ENCODE results near the gene HSPD1. TPM values are rescaled to one million over a fixed set of nuclear protein-coding genes. Genes with fewer than 3 reads are reported as not detected.

HSPD1 gene
- total RNA-seq, 1 donor from 2014 or later, result 539 TPM

DNA sequence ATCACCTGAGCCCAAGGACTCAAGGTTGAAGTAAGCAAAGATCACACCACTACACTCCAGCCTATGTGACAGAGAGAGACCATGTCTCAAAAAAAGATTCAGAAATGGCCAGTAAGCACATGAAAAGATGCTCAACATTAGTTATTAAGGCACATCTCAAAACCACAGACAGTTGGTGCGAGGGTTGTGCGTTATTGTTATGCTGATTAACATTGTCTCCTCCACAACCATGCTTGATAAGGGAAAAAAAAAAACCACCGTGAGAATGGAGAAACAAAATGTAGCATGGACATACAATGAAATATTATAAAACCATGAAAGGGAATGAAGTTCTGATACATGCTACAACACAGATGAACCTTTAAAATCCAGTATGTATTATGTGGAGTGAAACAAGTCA is 43.6 kb upstream of the HSPD1 start:
- H3K4me3 ChIP-seq, result no peak overlapping the region
- H3F3A ChIP-seq (ENCODE audit: low read depth), result peaks cover 4% of the 10 kb centered on the region
- H3K36me3 ChIP-seq, result peaks cover 16% of the 10 kb centered on the region
- no peaks in the 10 kb centered on the region for H3K9me3 ChIP-seq (ENCODE audit: low read depth)
- H3K9ac ChIP-seq, result no peak overlapping the region
- TF ChIP-seq EZH2 (IDR thresholded peaks at IDR 0.05) (no peak), EZH2phosphoT487 (IDR thresholded peaks at IDR 0.05) (no peak)
- TF ChIP-seq, protein P1, sequence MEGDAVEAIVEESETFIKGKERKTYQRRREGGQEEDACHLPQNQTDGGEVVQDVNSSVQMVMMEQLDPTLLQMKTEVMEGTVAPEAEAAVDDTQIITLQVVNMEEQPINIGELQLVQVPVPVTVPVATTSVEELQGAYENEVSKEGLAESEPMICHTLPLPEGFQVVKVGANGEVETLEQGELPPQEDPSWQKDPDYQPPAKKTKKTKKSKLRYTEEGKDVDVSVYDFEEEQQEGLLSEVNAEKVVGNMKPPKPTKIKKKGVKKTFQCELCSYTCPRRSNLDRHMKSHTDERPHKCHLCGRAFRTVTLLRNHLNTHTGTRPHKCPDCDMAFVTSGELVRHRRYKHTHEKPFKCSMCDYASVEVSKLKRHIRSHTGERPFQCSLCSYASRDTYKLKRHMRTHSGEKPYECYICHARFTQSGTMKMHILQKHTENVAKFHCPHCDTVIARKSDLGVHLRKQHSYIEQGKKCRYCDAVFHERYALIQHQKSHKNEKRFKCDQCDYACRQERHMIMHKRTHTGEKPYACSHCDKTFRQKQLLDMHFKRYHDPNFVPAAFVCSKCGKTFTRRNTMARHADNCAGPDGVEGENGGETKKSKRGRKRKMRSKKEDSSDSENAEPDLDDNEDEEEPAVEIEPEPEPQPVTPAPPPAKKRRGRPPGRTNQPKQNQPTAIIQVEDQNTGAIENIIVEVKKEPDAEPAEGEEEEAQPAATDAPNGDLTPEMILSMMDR (IDR thresholded peaks at IDR 0.05), result no peak
- peaks cover 36% of the 10 kb centered on the region for H3K36me3 Mint-ChIP-seq
- H3K4me1 Mint-ChIP-seq, result no peaks in the 10 kb centered on the region
- H3K27ac Mint-ChIP-seq, result no peak overlapping the region
- no peaks in the 10 kb centered on the region for H3K27me3 Mint-ChIP-seq (ENCODE audit: insufficient read depth, low read depth)
- no peaks in the 10 kb centered on the region for H4K20me1 ChIP-seq (ENCODE audit: low read depth)
- H2AFZ ChIP-seq (replicated peaks), result no peak overlapping the region
- H3K9me3 Mint-ChIP-seq, result no peaks in the 10 kb centered on the region
- no peak overlapping the region for H3K4me3 Mint-ChIP-seq
- DNase-seq (ENCODE audit: low spot score), result no peak
- H3K27me3 ChIP-seq, result no peaks in the 10 kb centered on the region
- no peak overlapping the region for H3K27ac ChIP-seq
- H3K79me2 ChIP-seq (ENCODE audit: low read depth), result peaks cover 34% of the 10 kb centered on the region
- H3K4me2 ChIP-seq, result no peak overlapping the region
- no peaks in the 10 kb centered on the region for H3K4me1 ChIP-seq

DNA sequence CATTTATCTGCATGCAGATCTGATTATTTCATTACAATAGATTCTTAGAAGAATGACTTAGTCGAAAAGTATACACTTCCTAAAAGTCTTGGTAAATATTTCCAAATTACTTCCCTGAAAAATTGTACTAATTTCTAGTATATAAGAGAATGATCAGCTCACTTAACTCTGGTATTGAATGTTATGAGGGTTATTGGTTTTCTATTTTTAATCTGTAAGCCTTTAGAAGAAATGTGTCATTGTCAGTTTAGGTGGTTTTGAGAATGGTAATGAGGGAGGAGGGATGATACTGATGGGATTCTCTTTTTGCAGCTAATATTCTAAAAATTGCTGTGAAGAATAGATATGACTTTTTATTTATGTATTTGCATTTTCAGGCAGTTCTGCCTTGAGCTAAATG is 40.1 kb upstream of the HSPD1 start:
- no peak for DNase-seq (ENCODE audit: low spot score)
- Histone ChIP-seq H2AFZ (replicated peaks) (no peak overlapping the region), H3K4me2 (no peak overlapping the region), H3K79me2 (ENCODE audit: low read depth) (peaks cover 56% of the 10 kb centered on the region), H3K27me3 (no peaks in the 10 kb centered on the region), H3K36me3 (peaks cover 17% of the 10 kb centered on the region), H3K9me3 (ENCODE audit: low read depth) (no peaks in the 10 kb centered on the region), H3K4me1 (no peaks in the 10 kb centered on the region), H3K9ac (no peak overlapping the region), H3K4me3 (no peak overlapping the region), H3F3A (ENCODE audit: low read depth) (peaks cover 10% of the 10 kb centered on the region), H4K20me1 (ENCODE audit: low read depth) (peaks cover 2% of the 10 kb centered on the region), H3K27ac (no peak overlapping the region)
- Mint-ChIP-seq H3K36me3 (peaks cover 40% of the 10 kb centered on the region), H3K9me3 (no peaks in the 10 kb centered on the region), H3K27me3 (ENCODE audit: insufficient read depth, low read depth) (no peaks in the 10 kb centered on the region), H3K4me3 (no peak overlapping the region), H3K4me1 (no peaks in the 10 kb centered on the region), H3K27ac (no peak overlapping the region)
- no peak for TF ChIP-seq EZH2phosphoT487 (IDR thresholded peaks at IDR 0.05)
- no peak for TF ChIP-seq EZH2 (IDR thresholded peaks at IDR 0.05)
- TF ChIP-seq, protein P1 (IDR thresholded peaks at IDR 0.05), result no peak

DNA sequence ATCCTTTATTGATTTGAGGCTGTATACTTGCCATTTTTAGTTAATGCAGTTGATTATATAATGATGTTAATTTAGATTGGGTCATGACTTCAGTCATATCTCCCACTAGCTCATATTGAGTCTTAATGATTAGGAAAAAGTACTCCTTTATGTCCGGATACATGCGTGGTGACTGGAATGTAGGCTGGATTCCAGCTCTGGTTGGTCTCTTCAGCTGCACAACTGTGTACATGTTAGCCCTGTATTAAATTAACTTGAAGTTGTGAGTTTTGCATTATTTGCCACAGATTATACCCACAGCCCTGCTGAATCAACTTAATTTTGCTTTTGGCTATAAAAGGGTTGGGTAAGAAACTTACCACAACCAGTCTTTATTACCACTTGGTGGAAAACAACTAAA is 38.8 kb upstream of the HSPD1 start:
- Histone ChIP-seq H3K4me2 (no peak overlapping the region), H3K9me3 (ENCODE audit: low read depth) (no peaks in the 10 kb centered on the region), H3F3A (ENCODE audit: low read depth) (peaks cover 10% of the 10 kb centered on the region), H3K36me3 (peaks cover 17% of the 10 kb centered on the region), H3K27me3 (no peaks in the 10 kb centered on the region), H3K4me1 (no peaks in the 10 kb centered on the region), H2AFZ (replicated peaks) (no peak overlapping the region), H3K9ac (no peak overlapping the region), H3K79me2 (ENCODE audit: low read depth) (peaks cover 68% of the 10 kb centered on the region), H3K4me3 (no peak overlapping the region), H4K20me1 (ENCODE audit: low read depth) (peaks cover 13% of the 10 kb centered on the region), H3K27ac (no peak overlapping the region)
- no peaks in the 10 kb centered on the region for H3K4me1 Mint-ChIP-seq
- peaks cover 42% of the 10 kb centered on the region for H3K36me3 Mint-ChIP-seq
- TF ChIP-seq EZH2phosphoT487 (IDR thresholded peaks at IDR 0.05), result no peak
- TF ChIP-seq, protein P1 (IDR thresholded peaks at IDR 0.05), result no peak
- no peak for TF ChIP-seq EZH2 (IDR thresholded peaks at IDR 0.05)
- H3K4me3 Mint-ChIP-seq, result no peak overlapping the region
- DNase-seq (ENCODE audit: low spot score), result no peak
- H3K27ac Mint-ChIP-seq, result no peak overlapping the region
- no peaks in the 10 kb centered on the region for H3K9me3 Mint-ChIP-seq
- H3K27me3 Mint-ChIP-seq (ENCODE audit: insufficient read depth, low read depth), result no peaks in the 10 kb centered on the region

All from neural progenitor cell (in vitro differentiated cells).